Measurements from ENCODE around the gene C18orf63.

Gene C18orf63

DNA sequence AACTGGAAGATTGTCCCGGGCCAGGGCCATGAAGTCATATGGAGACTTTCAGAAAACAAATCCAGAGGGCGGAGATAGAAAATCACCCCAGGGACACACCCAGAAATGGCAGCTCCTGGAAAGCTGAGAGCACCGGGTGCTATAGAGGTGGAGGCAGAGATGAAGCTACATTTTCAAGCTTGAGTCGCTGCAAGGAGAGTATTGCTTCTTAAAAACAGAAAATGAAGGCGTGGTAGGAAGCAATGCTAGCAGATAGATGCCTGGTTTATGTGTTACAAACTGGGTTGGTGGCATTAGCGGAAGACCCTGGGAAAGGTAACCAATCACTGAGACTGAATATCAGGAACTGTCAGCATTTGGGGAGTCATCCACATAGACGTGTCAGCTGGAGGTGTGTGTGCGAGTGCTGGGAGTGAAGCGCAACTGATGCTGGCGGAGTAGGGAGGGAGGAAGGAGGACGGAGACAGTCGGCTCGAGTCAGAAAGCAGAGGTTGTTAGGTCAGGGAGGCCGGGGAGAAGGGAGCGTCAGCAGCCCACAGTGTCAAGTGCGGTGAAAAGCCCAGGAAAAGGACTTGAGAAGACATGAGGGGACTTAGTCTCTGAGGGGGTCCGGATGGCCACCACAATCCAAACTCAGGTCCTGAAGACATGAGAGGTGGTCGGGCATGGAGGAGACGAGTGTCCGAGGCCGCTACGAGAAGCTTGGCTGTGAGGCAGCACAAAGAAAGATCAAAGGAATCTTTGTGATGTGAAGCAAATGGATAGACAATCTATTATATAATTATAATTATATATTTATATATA lies 45.4 kb downstream of the C18orf63 start:
- FAIRE-seq: no peak
- no peak for TF ChIP-seq POLR2A (IDR thresholded peaks at IDR 0.05; ENCODE audit: low read depth, low read length)
- DNase-seq (ENCODE audit: insufficient read length, low spot score): no peak

DNA sequence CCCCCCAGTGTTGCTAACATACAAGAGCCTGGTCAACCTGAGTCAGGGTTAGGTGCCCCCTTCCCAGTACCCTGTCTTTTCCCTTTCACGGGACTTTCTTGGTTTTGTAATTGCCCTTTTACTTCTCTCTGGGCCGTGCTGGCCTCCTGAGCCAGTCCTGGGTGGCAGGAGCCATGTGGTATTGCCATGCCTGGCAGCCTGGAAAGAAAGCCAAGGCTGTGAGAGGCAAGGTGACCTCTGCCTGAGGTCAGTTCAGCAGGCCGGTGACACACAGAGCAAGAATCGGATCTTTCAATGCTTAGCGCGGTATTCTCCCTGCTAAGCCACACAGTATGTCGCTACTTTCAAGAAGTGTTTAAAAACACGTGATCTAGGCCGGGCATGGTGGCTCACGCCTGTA lies 52.3 kb downstream of the C18orf63 start:
- no peak for DNase-seq (ENCODE audit: insufficient read length, low spot score)
- no peak for FAIRE-seq
- TF ChIP-seq POLR2A (IDR thresholded peaks at IDR 0.05; ENCODE audit: low read depth, low read length): no peak

DNA sequence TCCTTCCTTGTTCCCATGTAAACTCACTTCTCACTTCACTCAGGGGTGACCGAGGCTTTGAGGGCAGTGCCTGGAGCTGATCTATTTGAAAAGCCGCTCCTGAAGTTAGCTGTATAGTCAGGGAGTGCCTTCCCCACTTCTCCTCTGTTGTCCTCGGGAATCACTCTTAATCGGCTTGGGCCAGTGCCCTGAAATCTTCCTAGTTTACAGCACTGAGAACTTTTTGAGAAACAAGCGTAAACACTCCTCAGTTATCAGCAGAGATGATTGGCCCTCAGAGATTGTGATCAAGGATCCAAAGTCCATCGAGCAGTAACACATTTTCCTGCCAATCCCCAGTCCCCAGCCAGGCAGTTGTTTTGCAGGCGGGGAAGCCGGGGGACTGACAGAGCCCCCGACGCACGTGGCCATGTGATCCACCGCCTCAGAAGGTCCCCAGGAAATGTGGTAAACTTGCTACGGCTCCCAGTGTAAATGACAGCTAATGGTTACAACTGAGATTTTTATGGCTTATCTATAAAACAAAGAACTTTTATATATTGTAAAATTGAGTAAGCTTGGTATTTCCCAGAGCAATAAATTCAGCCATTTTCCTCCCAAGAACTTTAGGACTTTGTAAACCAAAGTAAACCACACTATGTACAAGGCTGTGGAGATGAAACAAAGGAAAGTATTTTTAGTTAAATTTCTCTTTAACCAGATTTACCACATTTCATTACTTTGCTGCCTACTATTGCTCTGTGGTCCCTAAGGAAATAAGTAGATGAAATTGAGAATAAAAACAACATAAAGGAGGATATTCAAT lies 53.5 kb downstream of the C18orf63 start:
- no peak for DNase-seq (ENCODE audit: insufficient read length, low spot score)
- TF ChIP-seq POLR2A (IDR thresholded peaks at IDR 0.05; ENCODE audit: low read depth, low read length): no peak
- no peak for FAIRE-seq

DNA sequence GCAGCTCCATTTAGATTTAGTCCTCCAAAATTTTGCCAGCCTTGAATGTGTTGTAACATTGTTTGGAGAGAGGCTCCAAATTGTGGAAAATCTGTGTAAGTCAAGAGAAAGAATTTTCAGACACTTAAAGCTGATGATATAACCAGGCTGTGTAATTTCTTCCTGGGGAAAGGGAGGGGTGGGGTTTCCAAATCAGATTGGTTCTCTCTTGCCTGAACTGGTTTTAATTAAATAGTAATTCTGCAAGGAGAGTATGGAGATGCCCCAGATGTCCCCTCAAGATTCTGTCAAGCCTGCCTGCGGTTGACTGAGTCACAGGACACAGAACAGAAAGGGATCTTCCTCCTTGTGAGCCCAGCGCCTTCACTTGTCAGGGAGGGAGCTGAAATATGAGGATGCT lies 54.5 kb downstream of the C18orf63 start:
- DNase-seq (ENCODE audit: insufficient read length, low spot score): no peak
- no peak for FAIRE-seq
- TF ChIP-seq POLR2A (IDR thresholded peaks at IDR 0.05; ENCODE audit: low read depth, low read length): no peak

DNA sequence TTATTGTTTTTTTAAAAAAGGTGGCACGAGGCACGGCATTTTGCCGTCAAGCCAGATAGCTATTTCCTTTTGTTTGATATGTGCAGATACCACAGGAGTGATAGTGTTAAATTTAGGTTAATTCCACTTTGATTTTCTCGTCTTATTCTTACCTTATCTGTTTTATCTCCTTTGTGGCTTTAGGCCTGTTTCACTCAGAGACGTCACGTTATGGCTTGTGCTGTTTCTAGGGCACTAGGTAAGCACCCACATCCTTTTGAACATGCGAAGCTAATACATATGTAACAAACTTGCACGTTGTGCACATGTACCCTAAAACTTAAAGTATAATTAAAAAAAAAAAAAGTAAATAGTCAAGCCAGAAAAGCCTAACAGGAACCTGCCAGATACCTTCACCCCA lies 57.8 kb downstream of the C18orf63 start:
- no peak for TF ChIP-seq POLR2A (IDR thresholded peaks at IDR 0.05; ENCODE audit: low read depth, low read length)
- no peak for FAIRE-seq
- DNase-seq (ENCODE audit: insufficient read length, low spot score): no peak

DNA sequence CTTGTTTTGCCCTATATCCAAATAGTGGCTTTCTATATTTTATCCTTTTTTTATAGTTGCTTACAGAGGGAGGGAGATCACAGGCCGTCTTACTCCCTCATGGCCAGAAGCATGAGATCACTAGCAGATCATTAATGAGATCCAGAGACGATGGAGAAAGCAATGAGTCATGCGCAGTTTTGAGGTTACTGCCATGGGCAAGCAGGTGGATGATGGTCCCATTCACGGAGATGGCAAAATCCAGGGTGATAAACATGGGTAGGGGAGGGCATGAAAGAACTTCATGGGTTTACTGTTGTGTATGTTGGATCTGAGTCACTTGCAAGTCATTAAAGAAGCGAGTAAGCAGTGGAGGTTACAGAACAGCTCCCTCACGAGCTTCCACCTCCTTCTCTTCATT lies 60.4 kb downstream of the C18orf63 start:
- no peak for DNase-seq (ENCODE audit: insufficient read length, low spot score)
- FAIRE-seq: no peak
- no peak for TF ChIP-seq POLR2A (IDR thresholded peaks at IDR 0.05; ENCODE audit: low read depth, low read length)

DNA sequence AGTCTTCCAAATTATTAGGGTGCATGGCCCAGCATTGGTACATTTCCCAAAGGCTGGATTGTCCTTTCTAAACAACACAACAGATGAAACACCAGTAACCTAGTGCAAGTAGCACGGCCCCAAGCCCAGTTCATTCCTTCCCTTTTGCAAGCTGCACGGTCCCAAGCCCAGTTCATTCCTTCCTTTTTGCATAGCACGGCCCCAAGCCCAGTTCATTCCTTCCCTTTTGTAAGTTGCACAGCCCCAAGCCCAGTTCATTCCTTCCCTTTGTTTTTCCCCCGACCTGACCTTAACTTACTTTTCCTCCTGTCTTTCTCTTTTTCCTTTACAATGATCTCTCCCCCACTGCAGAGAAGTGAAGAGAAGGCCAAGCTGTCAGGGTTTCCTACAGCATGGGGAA lies 60.9 kb downstream of the C18orf63 start:
- no peak for DNase-seq (ENCODE audit: insufficient read length, low spot score)
- no peak for FAIRE-seq
- TF ChIP-seq POLR2A (IDR thresholded peaks at IDR 0.05; ENCODE audit: low read depth, low read length): no peak

DNA sequence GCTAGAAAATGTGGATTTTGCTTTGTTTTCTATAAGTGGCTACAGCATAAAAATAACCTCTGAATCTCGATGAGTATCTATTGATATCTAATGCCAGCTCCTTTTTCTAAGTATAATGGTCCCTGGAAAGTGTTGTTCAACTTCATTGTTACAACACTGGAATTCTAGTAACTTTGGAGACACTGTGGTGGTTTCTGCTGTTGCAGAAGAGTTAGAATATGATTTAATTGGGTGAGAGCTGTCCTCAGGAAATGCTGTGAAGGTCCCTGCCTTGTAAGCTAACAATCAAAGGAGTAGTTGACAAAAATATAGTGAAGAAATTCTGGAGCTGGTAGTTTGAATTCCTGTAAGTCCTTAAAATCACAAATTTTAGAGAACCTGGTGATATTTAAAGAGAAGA lies 62.1 kb downstream of the C18orf63 start:
- TF ChIP-seq POLR2A (IDR thresholded peaks at IDR 0.05; ENCODE audit: low read depth, low read length): no peak
- FAIRE-seq: no peak
- no peak for DNase-seq (ENCODE audit: insufficient read length, low spot score)

DNA sequence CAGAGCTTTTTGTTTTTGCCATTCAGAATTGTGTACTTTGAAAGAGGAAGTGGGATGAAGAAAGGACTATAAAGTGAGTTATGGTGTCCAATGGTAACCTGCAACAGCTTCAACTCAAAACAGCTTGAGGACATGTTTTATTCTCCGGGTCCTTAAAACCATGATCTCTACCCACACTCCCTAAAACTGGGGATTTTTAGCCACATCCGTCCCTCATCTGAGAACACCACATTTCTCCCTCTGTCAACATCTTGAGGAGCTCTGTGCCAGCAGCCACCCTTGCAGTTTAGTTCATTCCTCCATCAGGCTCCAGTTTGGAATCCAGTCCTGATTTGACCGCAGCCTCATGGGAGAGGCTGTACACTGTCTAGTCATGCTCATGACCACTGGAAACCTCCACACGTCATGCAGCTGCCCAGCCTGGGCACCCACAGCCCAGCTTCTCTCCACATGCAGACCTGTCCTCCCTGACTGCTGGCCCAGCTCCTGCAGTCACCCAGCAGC lies 62.6 kb downstream of the C18orf63 start:
- FAIRE-seq: no peak
- DNase-seq (ENCODE audit: insufficient read length, low spot score): no peak

DNA sequence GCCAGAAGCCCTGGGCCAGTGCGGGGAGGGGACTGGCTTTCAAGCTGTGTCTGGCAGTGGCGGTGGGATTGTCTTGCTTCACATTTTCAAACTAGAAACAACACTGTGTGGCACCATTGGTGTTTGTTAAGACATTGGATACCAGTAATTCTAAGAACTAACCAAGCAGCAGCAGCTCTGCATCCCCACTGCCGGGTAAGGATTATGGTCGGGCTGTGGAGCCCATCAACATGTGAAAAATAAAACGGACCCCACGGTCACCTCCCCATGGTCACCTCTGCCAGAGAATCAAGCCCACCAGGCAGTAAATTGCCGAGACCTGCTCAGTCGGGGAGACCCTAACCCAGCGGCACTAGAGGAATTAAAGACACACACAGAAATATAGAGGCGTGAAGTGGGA lies 65.3 kb downstream of the C18orf63 start:
- FAIRE-seq (no peak), DNase-seq (ENCODE audit: insufficient read length, low spot score) (no peak)
- no peak for TF ChIP-seq POLR2A (IDR thresholded peaks at IDR 0.05; ENCODE audit: low read depth, low read length)

More for the DNA sequence above, 62.6 kb downstream of the C18orf63 start:
- no peak for TF ChIP-seq POLR2A (IDR thresholded peaks at IDR 0.05; ENCODE audit: low read depth, low read length)

DNA sequence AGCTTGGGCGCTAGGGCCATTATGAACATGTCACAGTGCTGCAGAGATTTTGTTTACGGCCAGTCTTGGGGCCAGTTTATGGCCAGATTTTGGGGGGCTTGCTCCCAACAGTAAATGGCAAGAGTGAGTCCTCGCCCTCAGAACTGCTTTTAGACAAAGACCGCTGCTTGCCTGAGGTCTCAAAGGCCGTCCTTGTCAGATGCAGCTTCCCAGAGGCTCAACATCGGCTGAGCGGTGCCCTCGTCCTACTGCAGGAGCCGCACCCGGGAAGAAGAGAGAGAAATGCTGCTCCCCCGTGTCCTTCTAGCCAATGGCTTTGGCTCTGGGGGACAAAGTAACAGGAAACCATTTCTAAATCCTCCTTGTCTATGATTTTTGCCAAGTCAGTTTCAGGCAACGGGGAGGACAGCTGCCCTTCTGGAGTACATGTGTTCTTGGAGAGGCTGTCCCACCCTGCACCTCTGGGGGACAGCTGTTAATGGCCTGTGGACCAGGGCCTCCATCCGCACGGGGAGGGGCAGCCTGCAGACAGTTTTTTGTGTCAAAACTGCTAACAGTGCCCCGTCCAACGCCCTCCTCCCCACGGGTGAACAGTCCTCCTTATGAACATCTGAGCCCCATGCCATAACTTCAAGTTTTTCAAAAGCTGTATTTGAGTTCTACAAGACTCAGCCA lies 66.1 kb downstream of the C18orf63 start:
- DNase-seq (ENCODE audit: insufficient read length, low spot score) (no peak), FAIRE-seq (no peak)
- no peak for TF ChIP-seq POLR2A (IDR thresholded peaks at IDR 0.05; ENCODE audit: low read depth, low read length)

DNA sequence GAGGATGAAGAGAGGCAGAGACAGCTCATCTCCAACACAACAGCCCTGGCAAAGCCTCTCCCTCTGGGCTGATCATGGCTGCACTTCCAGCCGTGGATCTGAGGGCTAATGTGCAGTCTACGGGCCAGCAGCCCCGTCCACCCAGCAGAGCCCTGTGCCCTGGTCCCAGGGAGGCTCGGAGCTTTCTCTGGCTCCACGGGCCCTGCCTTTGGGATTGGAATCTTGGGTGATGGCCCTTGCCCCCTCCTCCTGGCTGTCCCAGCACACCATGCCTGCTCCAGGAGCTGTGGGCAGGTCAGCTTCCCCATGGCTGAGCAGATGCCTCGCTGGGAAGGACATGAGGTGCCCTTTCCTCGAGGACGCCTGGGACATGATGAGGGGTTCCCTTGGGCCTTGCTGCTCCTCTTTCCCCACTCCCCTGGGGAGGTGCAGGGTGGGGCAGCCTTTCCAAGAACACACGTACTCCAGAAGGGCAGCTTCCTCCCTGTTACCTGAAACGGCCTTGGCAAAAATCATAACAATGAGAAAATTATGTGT lies 66.9 kb downstream of the C18orf63 start:
- FAIRE-seq: no peak
- no peak for TF ChIP-seq POLR2A (IDR thresholded peaks at IDR 0.05; ENCODE audit: low read depth, low read length)
- DNase-seq (ENCODE audit: insufficient read length, low spot score): no peak

DNA sequence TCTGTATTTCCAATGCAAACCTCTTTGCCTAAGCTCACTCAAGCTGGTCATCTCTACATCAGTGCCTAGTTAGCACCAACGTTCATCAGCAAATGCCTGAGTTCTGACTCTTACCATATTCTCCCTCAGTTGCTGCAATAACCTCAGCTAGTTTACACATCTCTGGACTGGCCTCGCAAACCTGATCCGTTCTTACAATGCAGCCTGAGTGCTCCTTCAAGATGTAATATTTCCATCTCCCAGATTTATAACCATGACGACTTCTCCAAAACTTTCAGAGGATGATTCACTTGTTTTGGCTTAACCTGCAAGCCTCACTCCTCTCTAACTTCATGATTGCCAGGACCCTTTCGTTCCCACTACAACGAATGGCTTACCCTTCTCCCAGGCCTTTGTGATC lies 71.7 kb downstream of the C18orf63 start:
- no peak for FAIRE-seq
- no peak for TF ChIP-seq POLR2A (IDR thresholded peaks at IDR 0.05; ENCODE audit: low read depth, low read length)
- no peak for DNase-seq (ENCODE audit: insufficient read length, low spot score)

DNA sequence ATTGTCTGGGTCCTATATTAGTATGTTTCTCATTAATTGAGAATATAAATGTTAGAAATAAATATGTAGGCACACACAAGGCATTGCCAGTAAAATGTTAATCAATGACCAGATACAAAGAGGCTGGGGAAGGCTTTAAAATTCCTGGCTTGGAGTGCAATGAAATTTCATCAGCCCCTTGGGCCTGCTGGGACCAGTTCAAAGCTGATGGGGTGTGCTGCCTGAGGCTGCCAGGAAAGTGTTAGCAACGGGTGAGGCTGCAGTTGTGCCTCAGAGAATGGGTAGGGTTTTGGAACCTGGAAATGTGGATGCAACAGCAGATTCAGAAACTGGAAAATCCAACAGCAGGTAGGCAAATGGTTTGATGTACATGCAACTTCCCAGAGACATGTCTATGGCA lies 72.6 kb downstream of the C18orf63 start:
- FAIRE-seq: no peak
- no peak for DNase-seq (ENCODE audit: insufficient read length, low spot score)
- TF ChIP-seq POLR2A (IDR thresholded peaks at IDR 0.05; ENCODE audit: low read depth, low read length): no peak
